ENCODE data around the gene LRRC4C.
"Not testable (repeated sequence)": the region's sequence is repeated elsewhere in the genome, so short reads cannot be mapped to it uniquely, and the experiment has no call there.

The LRRC4C gene

DNA sequence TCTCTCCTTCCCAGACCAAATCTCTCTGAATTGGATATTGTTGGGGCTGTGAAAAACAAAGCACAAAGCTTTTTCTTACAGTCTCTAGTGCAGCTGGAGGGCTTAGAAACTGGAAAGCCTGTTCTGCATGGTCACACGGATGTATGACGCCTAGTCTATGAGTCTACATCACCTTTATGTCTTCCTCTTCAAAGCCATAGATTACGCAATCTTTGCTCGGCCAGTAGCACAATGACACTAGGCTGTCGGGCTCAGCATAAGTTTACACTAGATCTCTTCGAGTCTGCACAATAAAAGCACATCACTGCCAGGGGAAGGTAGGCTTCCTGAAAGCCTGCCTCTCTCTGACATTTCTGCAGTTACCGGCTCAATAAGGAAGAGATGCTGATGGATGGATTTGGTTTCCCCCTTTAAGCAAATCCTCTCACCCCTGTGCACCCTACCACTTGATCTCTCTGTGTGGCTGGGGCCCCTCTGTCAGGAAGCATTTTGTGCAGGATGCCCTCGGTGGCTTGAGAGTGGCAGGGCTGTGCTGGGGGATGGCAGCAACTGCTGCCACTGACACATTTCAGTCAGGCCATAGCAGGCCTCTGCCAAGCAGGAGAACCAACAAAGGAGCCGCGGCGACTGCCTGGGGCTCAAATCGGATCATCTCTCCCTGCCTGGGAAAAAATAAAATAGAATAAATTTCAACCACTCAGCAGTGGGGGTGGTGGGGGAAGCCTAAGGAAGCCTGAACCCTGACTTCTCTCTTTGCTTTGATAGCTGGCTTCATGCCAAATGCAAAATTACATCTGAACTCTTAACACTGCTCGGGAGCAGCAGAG lies 1272.8 kb downstream of the LRRC4C start:
- no peak for DNase-seq (ENCODE audit: low read depth in 2 of 3, low spot score in 1 of 3)

DNA sequence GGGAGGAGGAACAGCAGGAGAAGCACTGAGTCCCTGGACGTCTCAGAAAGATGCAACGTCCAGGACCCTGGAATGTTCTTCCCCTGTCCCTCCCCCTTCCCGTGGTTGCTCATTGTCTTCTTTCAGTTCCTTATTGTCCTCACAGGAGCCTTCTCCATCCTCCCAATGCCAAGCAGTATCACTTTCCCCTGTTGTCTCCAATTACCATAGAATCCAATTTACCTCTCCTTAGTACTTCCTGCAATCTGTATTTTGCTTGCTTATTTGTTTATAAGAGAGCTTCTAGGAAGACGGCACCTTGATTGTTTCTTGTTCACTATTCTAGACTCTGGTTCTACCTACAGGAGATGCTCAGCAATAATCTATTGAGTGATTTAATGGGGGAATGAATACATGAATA lies 1273.7 kb downstream of the LRRC4C start:
- no peak for DNase-seq (ENCODE audit: low read depth in 2 of 3, low spot score in 1 of 3)

DNA sequence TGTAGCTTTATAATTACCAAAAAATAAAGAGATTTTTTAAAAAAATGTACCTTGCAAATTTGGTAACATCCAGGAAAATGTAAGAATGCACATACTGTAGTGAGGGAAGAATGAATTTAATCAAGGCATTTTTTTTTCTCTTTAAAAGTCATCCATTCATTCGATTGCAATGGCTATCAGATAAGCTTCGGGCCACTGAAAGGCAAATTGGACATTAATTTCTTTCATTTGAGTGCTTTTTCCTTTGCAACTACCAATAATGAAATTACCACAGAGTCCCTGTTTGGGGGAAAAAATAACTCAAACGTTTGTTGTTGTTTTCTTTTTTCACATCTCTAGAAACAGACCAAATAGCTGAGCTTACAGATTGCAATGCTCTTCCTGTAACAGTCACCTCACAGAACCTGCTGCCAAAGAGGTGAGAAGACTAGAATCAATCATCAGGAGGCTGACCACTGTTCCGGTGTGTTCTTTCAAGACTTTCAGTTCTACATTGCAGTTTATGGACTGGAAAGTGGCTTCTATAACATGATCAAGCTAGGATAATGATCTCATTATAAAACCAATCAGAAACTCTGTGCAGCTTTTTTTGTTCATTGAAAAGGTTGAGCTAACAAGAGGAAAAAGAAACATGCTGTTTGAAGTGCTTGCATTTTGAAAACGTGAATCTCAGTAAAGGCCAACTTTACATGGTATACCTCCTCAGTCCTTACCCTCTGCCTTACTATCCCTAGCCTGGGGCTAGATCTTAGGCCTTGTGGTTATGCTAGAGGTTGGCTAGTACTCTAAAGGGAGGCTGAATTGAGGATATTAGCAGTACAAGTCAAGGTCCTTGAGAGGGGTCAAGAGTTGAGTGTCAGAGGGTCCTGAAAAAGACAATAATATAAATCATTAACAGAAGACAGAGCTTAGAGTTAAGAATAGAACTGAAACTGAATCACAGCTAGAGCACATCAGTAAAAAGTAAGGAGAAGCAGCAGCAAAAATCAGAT lies 1276.1 kb downstream of the LRRC4C start:
- DNase-seq (ENCODE audit: low read depth in 2 of 3, low spot score in 1 of 3) = no peak

DNA sequence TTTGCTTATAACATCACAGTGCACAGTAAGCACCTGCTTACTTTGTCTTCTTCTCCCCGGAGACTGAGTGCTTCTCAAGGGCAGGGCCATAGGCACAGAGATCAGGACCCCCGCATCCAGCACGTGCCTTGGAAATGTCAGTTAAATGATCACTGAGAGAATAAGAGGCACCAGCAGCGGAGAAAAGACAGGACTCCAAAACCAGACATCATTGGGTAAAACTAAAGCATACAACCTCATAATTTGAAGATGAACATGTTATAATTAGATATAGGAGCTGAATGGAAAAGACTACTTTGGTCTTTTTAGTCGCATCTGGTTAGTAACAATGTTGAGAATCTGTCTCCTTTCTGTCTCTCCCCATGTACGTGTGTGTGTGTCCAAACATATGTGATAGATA lies 1279.9 kb downstream of the LRRC4C start:
- DNase-seq (ENCODE audit: low read depth in 2 of 3, low spot score in 1 of 3) = no peak

DNA sequence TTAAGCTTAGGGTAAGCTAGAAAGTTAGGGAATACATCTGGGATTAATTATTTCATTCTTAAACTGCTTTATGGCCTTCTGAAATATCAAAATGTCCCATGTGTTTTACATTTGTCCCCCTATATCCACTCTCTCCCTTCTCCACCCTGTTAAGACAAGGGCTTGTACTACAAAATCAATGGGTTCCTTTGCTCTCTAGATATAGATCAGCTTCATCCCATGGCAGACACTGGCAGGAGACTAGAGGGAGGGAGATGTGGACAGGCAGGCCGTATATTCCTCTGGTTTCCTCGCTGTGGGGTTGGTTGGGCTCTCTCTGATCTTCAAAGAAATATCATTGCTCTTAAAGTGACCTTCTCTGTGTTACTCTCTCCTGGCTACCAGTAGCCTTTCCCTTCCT lies 1281.0 kb downstream of the LRRC4C start:
- no peak for DNase-seq (ENCODE audit: low read depth in 2 of 3, low spot score in 1 of 3)

DNA sequence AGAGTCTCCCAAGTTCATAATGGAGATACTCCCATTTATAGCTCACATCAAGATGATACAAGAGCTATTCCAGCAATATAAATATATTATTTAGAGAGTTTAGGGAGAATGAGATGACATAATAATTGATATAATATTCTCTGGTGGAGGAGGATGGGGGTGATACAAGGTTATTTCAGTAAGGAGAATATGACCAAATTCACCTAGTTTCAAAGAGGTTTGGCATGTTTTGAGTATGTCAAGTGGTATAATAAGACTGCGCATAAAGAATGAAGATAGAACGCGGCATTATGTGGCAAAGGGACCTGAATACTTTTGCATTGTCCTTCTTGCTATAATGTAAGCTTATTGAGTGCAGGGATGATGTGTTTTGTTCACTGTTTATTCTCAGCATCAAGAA lies 1283.5 kb downstream of the LRRC4C start:
- DNase-seq (ENCODE audit: low read depth in 2 of 3, low spot score in 1 of 3) = no peak

DNA sequence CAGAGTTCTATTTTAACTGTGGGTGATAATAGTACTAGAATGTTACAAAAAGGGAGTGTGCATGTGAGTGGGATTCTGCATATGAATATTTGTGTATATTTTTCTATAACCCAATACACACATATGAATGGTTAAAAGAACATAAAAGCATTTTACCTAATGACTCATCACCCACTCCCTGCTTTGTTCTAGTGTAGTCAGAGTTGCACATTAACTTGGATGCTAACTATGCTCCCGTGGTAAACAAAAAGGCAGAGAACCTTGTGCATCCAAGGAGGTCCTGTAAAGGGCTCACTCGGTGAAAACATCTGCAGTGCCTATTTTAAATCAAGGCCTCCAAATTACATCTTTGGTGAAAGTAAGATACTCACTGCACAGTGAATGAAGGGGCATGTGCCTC lies 1289.4 kb downstream of the LRRC4C start:
- no peak for DNase-seq (ENCODE audit: low read depth in 2 of 3, low spot score in 1 of 3)

DNA sequence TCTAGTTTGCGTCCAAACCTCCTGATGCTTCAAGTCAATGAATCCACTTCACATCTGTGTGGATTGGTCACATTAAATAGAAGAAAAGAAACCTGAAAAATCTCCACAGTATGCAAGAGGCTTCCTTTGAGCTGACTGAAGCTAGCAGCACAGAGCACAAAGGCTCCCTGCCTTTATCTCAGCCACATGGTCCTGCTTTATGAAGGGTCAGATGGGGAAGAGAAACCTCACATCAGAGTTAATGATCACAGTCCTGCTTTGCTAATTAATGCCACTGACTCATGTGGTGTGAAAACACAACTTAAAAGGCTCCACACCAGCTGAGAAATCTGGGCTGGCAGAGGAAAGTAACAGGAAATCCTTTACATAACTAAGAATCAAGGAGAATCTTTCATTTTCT lies 1291.0 kb downstream of the LRRC4C start:
- no peak for DNase-seq (ENCODE audit: low read depth in 2 of 3, low spot score in 1 of 3)

DNA sequence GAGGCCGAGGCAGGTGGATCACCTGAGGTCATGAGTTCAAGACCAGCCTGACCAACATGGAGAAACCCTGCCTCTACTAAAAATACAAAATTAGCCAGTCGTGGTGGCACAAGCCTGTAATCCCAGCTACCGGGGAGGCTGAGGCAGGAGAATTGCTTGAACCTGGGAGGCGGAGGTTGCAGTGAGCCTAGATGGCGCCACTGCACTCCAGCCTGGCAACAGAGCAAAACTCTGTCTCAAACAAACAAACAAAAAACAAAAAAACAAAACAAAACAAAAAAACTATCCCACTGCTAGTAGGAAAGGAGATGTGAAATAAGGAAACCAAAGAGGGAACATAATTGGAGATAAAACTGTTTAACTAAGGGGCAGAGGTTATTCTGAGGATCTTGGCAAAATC lies 1291.6 kb downstream of the LRRC4C start:
- not testable (repeated sequence) for DNase-seq (ENCODE audit: low read depth in 2 of 3, low spot score in 1 of 3)

DNA sequence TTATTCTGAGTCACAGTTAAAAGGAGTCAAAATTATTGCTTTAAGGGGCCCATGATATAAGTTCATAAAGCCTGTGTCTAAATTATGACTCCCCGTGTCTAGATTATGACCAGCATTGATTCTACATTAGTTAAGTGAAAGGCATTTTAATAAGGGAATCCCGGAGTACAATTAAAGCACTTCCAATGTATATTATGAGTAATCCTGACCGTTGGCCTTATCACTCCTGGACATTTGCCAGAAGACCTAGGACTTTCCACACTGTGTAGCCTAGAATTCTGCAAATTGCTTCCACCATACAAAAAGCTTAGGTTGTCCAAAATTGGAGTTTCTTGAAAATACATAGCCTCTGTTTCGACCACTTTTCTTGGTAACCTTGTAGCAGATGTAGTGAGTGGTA lies 1292.6 kb downstream of the LRRC4C start:
- no peak for DNase-seq (ENCODE audit: low read depth in 2 of 3, low spot score in 1 of 3)

DNA sequence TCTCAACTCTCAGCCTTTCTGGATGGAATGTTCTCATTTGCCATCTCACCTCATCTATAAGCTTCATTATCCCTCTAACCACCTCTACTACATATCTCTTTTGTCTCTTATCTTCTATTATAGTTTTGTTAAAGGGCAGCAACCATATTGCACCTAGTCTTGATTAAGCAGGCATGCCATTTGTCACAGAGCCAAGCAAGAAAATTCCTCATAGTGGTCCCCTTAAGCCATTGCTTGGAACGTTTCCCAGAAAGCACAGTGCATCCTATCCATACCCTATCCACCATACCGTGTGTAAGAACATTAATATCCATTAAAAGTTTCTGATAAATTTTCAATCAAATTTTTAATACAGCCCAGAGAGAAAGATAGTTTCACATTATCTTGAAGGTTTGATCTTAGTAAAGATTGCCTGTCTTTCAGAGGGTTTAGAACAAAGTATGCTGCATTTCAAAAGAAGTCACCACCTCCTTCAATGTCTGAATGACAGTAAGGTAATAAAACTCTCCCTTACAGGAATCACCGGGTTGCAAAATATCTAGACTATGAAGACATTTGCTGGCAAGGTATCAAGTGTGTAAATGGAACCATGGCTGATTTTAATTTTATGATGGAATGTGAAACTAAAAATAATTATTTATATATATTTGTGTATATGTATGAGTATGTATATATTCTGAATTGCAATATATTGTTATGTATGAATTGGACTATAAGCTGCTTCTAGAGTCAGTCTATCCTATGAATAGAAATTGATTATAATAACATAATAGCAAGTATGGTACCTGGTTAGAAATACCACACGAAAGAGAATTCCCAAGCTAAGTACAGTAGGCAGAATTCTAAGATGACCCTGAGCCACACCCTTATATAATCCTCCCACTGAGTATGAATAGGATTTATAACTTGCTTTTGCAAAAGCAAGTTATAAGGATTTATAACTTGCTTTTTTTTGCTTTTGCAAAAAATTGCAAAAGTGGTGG lies 1296.3 kb downstream of the LRRC4C start:
- no peak for DNase-seq (ENCODE audit: low read depth in 2 of 3, low spot score in 1 of 3)

DNA sequence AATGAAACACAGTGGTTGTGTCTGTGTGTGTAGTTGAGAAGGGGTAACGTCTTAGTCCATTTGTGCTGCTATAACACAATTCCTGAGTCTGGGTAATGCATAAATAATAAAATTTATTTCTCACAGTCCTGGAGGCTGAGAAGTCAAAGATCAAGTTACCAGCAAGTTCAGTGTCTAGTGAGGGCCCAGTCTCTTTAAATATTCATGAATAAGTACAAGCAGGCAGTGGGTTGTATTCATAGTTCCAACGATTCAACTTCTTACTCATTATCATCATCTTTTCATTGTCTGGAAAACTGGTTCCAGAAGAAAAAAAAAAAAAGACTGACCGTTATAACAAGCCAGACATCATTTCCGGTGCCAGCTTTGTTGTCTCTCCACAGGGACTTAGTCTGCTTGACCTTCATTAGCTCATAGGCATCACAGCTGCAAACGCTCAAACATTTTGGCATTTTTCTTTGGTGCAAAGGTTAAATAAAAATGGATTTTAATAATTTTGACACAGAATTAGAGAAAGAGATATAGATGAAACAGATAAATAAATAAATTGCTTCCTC lies 1297.5 kb downstream of the LRRC4C start:
- DNase-seq (ENCODE audit: low read depth in 2 of 3, low spot score in 1 of 3) = no peak

DNA sequence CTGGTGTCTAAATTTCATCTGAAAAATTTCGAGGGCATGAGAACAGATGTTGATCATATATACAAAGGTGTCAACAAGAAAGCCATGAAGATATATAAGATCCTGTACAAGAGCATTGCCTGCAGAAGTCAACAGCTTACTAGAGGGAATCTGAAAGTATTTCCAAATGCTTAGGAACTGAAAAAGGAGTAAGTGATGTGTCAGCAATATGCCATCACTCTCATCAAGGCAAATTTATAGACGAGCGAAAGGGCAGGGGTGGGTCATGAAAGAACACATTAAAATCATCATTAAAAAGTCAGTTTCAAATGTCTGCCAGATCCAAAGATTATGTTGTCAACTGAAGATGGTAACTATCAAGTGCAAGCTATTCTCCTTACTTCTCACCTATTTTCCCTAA lies 1299.0 kb downstream of the LRRC4C start:
- DNase-seq (ENCODE audit: low read depth in 2 of 3, low spot score in 1 of 3) = no peak

DNA sequence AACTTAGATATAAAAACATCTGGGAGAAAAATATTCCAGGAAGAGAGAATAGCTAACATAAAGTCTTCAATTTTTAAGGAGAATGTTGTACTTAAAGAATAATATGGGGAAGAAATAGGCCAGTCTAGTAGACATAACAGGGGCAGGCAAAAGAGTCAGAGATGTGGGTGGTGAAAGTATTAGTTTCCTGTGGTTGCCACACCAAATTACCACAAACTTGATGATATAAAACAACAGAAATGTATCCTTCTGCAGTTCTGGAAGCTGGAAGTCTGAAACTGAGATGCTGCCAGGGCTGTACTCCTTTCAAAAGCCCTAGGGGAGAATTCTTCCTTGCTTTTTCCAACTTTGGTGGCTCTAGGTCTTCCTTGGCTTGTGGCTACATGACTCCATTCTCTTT lies 1309.7 kb downstream of the LRRC4C start:
- no peak for DNase-seq (ENCODE audit: low read depth in 2 of 3, low spot score in 1 of 3)

DNA sequence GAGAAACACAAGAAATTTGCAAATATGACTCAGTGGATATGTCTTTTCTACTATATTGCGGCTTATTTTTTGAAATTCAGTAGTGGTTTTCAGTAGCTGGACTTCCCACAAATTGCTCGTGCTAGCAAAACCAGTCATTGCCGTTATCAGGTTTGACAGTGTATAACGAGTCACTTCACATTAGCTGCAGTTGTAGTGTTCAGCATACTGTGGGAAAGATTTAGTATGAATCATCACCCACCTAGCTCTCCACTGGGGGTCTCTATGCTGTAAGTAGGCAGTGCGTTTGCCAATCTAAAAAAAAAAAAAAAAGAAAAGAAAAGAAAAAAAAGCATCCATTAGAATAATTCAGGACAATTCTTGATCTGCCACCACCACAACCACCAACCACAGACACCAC lies 1318.9 kb downstream of the LRRC4C start:
- DNase-seq (ENCODE audit: low read depth in 2 of 3, low spot score in 1 of 3) = no peak

DNA sequence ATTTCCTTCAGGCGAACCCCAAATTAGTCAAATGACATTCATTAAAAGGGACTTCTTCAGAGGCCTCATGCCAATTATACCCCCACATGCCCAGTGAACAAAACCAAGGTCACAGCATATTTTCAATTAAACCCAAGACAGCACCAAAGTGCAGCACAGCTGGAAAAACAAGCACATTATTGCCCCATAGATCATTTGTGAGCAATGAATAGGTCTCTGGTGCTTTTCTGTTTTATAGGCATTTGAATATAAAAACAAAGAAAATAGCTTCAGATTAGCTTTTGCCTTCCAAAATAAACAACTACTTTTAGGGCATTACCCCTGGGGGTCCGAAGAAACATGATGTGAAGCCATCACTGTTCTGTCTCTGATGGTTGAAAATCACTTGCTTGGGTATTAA lies 1319.9 kb downstream of the LRRC4C start:
- DNase-seq (ENCODE audit: low read depth in 2 of 3, low spot score in 1 of 3) = no peak

DNA sequence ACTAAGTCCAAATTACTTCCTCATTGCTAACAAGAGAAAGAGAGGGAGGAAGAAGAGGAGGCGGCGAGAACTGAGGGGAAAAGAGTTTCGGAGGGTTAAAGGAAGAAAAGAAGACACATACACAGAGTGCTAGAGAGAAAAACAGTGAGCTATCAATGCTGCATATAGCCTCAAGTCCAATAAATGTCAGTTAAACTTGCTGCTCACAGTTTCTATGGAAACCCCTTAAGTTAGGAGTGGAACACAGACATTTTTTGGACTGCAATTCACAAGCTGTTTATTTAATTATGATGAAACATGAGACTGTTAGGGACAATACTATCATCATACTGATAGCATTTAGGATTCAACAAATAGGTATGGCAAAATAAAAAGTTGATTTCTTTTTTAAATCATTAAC lies 1320.4 kb downstream of the LRRC4C start:
- no peak for DNase-seq (ENCODE audit: low read depth in 2 of 3, low spot score in 1 of 3)

DNA sequence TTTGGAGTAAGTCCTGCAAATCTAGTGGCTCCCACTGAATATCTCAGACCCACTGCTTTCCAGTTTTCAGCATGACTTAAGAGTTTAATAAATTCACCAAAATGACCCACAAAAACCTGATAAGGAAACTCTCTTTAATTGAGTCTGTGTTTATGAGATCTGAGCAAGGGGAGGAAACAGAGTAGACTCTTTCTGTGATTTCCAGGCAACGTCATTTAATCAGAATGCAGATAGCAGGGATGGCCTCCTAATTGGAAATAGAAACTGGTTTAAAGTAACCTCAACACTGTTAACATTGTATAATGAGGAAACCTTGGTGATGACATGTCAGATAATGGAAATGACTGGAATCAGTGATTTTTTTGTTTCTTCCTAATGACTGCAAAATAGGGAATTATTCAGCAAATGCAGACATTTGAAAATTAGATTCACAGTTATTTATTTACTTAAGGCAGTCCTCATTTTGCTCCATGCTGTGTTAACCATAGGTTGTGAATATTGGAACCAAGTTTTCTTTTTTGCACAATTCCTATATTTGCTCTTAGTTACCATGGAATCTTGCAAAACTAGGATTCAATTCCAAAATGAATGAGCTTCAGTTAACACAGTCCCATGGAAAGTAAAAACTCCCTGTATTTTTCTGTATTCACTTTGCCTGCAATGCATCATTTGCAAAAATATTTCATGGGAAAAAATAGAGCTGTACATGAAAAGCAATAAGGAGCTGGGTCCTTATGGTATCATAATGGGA lies 1324.5 kb downstream of the LRRC4C start:
- no peak for DNase-seq (ENCODE audit: low read depth in 2 of 3, low spot score in 1 of 3)

DNA sequence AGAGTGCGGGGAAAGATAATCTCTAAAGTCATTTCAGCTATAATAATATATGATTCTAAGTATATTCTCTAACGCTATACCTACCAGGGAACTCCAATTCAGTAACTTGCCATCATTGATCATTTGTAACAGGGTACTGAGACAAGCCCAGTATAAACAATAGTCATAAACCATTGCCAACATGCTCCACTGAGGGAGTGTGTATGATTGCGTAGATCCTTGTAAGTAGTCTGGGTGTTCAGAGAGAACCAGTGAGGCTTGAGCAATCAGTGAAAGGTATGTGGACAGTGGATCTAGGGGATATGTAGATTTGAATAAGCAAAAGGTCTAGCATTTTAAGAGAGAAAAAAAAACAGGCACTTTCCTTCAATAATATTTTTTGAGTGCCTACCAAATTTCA lies 1326.0 kb downstream of the LRRC4C start:
- no peak for DNase-seq (ENCODE audit: low read depth in 2 of 3, low spot score in 1 of 3)

DNA sequence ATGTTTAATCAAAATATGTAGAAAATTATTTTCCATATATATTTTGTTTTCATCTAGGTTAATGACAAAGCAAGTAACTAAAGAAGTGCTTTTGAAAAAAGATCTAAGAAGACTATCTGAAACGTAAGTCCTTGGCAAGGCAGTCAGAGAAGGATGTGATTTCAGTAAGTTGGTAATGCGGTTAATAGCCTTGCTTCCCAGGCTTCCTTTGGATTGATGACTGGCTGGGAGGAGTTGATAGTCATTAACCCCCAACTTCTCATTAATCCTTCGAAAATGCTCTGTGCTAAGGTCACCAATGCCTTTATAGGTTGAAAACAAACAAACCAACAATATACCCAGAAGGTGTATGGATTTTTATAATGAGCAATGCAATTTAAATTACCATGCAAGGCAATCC lies 1326.5 kb downstream of the LRRC4C start:
- DNase-seq (ENCODE audit: low read depth in 2 of 3, low spot score in 1 of 3) = no peak
